Motor neuron (in vitro differentiated cells): ENCODE measurements around the gene HSF2BP. TPM values are rescaled to one million over a fixed set of nuclear protein-coding genes. Genes with fewer than 3 reads are reported as not detected.

Experiments used
- ATAC-seq, 8 experiments: fragments of 200-7000 bp; cut with Tn5 transposase; replicated peaks in 6 of 8; 2 replicates each; pipeline ENCODE4 v1.8.0; 2021; ENCODE audit warnings: mild to moderate bottlenecking in 8 of 8, moderate library complexity in 8 of 8
- H3K27ac ChIP-seq, 2 donors: fragments of 250-450 bp; sonication (Bioruptor Pico); 2 replicates each; pipeline ENCODE4 v1.9.0; 2021; ENCODE audit warnings: antibody characterized with exemption in 2 of 2, mild to moderate bottlenecking in 2 of 2, moderate library complexity in 1 of 2
- H3K4me1 ChIP-seq, 2 donors: fragments of 250-450 bp; sonication (Bioruptor Pico); replicated peaks in 1 of 2; 2 replicates each; pipeline ENCODE4 v1.6.1; 2021; ENCODE audit warnings: antibody characterized with exemption in 2 of 2, mild to moderate bottlenecking in 2 of 2, moderate library complexity in 1 of 2
- H3K4me3 ChIP-seq, 5 donors: fragments of 250-450 bp; sonication (Bioruptor Pico); 2 replicates each; pipeline ENCODE4 v1.9.0; 2021; ENCODE audit warnings: antibody characterized with exemption in 5 of 5, mild to moderate bottlenecking in 5 of 5, moderate library complexity in 4 of 5
- WGBS, 10 experiments: fragments of 450-650 bp; shearing (Covaris generic); methylation state at CpG; one replicate each; pipeline ENCODE4 v1.0.0; 2022; 5-methylcytosine and 5-hydroxymethylcytosine counted together
- in situ Hi-C, 9 experiments: fragments of 400-800 bp; cut with MboI; loops; one replicate each; pipeline ENCODE4 v1.15.0; 2021; ENCODE audit warnings: low sequenced_read_pairs in 9 of 9, low pct_unique_long_range_greater_than_20kb in 2 of 9; ENCODE audit not compliant: unreplicated experiment in 9 of 9
- total RNA-seq, 8 experiments: library from RNA; unstranded; fragments of 300-600 nt; gene quantifications; 2 replicates each; pipeline versions ENCODE4 v1.2.3 to v1.2.4, GENCODE V29; 2022

The HSF2BP gene
- total RNA-seq, 8 experiments from 2014 or later: 0.71 to 2.0 (median 1.1) TPM

GRCh38 chr21:43593078-43593477 is 66.2 kb downstream of the HSF2BP start:
- Histone ChIP-seq H3K4me1 (peaks cover 8 to 14% of the 10 kb centered on the region in 2 donors), H3K4me3 (no peak overlapping the region), H3K27ac (no peak overlapping the region)
- in situ Hi-C loops: no loop called here
- 67 to 100% (median 94%) methylated on average over 2 to 5 of the region's 5 CpGs; no CpG with 5 or more reads in 2 of the 10 experiments for WGBS, 10 experiments
- no peak for ATAC-seq

DNA sequence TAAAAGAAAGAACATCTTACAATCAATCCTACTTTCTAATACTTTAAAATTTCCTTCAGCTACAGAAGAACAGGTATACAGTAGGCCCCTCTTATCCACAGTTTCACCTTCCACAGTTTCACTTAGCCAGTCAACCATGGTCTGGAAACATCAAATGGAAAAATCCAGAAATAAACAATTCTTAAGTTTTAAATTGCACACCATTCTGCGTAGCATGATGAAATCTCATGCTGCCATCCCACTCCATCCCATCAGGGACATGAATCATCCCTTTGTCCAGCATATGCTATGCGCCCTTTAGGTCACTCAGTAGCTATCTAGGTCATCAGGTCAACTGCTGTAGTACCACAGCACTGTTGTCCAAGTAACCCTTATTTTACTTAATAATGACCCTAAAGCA is 67.7 kb downstream of the HSF2BP start:
- ATAC-seq: peak in 4 of 8 experiments; percentile 20 to 63 (median 52)

DNA sequence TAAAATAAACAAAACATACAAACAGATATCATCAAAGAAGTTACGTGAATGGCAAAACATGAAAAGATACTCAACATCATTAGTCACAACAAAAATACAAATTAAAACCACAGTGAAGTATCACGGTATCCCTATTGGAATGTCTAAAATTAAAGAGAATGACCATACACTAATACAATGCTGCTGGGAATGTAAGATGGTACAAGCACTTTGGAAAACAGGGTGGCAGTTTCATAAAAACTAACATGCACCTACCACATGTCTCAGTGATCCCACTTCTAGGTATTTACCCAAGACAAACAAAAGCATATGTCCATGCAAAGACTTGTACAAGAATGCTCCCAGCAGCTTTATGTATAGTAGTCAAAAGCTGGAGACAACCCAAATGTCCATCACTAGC is 69.1 kb downstream of the HSF2BP start:
- Histone ChIP-seq H3K4me3 (no peak overlapping the region), H3K4me1 (peaks cover 14 to 16% of the 10 kb centered on the region in 2 donors), H3K27ac (no peak overlapping the region)
- 38 to 96% (median 83%) methylated on average over 1 to 2 of the region's 2 CpGs; no CpG with 5 or more reads in 1 of the 10 experiments for WGBS, 10 experiments
- in situ Hi-C loops: no loop called here
- peak in 1 of 8 experiments; percentile 49 for ATAC-seq

More for the DNA sequence above, 67.7 kb downstream of the HSF2BP start:
- WGBS, 10 experiments: 62 to 82% (median 71%) methylated on average over 1 to 2 of the region's 2 CpGs; no CpG with 5 or more reads in 2 of the 10 experiments
- Histone ChIP-seq H3K27ac (no peak overlapping the region), H3K4me1 (peaks cover 8 to 14% of the 10 kb centered on the region in 2 donors), H3K4me3 (no peak overlapping the region)
- in situ Hi-C loops: no loop called here

DNA sequence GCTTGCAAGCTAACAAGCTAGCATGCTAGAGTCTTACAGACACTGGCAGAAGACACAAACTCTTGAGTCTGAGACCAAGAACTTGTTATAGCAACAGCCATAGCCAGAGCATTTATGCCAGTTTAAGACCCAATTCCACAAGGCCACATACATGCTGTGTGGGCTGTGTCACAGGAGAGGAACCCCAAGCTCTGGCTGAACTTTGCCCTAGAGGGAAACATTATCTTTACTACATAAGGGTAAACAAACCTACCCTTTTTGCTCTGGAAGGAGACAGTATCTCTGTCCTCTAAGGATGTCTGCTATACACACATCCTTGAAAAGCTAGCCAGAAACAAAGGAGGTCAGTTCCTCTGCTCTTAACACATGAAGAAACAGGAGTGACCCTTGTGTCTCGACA is 70.3 kb downstream of the HSF2BP start:
- WGBS, 10 experiments: 43 to 100% (median 86%) methylated on average over 1 of the region's 1 CpG; no CpG with 5 or more reads in 5 of the 10 experiments
- ATAC-seq: no peak
- in situ Hi-C loops: no loop called here
- Histone ChIP-seq H3K4me3 (no peak overlapping the region), H3K4me1 (peaks cover 14 to 16% of the 10 kb centered on the region in 2 donors), H3K27ac (no peak overlapping the region)

DNA sequence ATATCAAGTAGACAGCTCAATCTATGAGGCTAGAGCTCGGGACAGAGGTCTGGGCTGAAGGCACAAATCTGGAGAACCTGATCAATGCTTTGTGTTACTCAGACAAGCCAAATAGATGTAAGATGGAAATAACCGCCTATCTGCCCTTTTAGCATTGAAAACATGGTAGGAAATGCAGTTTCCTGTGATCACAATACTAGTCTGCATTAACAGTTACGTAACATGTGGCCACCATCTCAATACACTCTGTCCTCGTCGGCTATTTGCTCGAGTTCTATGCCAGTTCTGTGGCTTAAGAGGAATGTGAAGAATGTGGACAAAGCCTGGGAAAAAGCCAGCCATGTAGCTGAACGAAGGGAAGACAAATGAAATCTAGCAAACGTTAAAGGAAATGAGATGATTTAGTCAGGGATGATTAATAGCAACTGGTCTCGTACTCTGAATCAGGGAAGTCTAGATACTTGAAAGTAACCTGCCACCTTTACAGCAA is 73.3 kb downstream of the HSF2BP start:
- Histone ChIP-seq H3K4me1 (peaks cover under 1 to 8% of the 10 kb centered on the region in 2 donors), H3K4me3 (no peak overlapping the region), H3K27ac (no peak overlapping the region)
- ATAC-seq: peak; percentile 57 to 100 (median 91)
- WGBS, 10 experiments: 3 to 70% (median 34%) methylated on average over 2 to 9 of the region's 9 CpGs
- in situ Hi-C loops: no loop called here

DNA sequence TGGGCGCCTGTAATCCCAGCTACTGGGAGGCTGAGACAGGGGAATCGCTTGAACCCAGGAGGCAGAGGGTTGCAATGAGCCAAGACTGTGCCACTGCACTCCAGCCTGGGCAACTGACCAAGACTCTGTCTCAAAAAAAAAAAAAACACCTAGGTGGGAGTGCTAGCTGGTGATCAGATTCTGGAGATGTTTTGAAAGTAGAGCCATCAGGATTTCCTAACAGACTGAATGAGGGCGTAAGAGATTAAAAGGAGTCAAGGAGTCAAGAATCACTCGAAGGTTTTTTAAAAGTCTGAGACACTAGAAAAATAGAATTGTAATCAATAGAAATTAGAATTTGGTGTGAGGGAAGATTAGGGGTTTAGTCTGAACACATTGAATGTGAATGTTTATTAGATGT is 73.8 kb downstream of the HSF2BP start:
- ATAC-seq: no peak
- no peak overlapping the region for H3K4me3 ChIP-seq
- in situ Hi-C loops: no loop called here
- peaks cover 0 to 8% of the 10 kb centered on the region in 2 donors for H3K4me1 ChIP-seq
- H3K27ac ChIP-seq: no peak overlapping the region
- 83 to 100% (median 95%) methylated on average over 1 to 4 of the region's 4 CpGs; no CpG with 5 or more reads in 2 of the 10 experiments for WGBS, 10 experiments

DNA sequence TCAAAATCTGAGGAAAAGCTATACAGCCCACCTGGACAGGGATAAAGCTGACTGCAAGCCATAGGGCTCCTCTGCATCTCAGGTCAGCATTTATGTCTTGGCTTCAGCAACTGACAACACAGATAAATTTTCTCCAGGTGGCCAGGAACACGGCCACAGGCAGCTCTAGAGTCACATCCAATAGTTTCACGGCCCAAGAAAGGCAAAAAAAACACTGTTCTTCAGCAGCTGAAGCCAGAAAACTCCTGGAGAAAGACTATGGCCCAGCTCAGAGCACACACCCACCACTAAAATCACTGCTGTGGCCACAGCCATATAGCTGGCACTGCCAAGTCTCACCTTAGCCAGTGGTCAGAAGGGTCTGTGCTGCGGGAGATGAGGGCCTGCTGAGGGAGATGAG is 77.8 kb downstream of the HSF2BP start:
- in situ Hi-C loops: no loop called here
- Histone ChIP-seq H3K4me1 (peaks cover 0 to 16% of the 10 kb centered on the region in 2 donors), H3K27ac (no peak overlapping the region), H3K4me3 (no peak overlapping the region)
- no peak for ATAC-seq
- 54 to 100% (median 79%) methylated on average over 1 to 2 of the region's 3 CpGs; no CpG with 5 or more reads in 3 of the 10 experiments for WGBS, 10 experiments

DNA sequence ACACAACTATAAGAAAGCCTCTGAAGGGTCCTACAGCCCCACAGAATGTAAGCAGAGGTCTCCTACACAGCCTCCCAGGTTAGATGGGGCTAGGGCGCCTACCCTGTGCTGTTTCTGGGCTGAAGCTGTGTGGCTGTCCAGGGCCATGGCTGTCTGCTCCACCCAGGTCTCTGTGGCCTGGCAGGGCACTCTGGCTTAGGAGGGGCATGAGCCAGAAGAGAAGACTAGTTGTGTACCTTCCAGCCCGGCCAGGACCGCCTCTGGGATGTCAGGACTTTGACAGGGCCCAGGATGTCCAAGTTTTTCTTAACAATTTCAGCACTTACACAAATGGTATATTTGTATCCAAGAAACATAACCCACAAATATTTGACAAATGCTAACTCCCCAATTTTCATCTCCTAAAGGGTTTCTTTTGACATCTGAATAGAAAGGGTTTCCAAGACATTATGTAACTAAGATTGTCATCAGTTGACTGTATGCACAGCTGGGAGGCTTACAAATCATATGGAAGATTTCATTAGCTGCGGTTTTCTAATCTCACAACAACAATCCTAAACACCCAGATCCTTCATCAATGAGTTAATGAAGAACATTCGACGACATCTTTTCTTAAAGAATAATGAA is 80.5 kb downstream of the HSF2BP start:
- ATAC-seq: peak in 2 of 8 experiments; percentile 25 to 64
- in situ Hi-C loops: no loop called here
- Histone ChIP-seq H3K4me1 (peaks cover 0 to 8% of the 10 kb centered on the region in 2 donors), H3K4me3 (no peak overlapping the region), H3K27ac (no peak overlapping the region)
- 0 to 80% (median 62%) methylated on average over 1 to 6 of the region's 6 CpGs; no CpG with 5 or more reads in 2 of the 10 experiments for WGBS, 10 experiments

- WGBS, 10 experiments: 77 to 100% (median 90%) methylated on average over 1 to 3 of the region's 3 CpGs; no CpG with 5 or more reads in 3 of the 10 experiments
- no peak overlapping the region for H3K27ac ChIP-seq
- in situ Hi-C loops: no loop called here
- ATAC-seq: no peak
- no peak overlapping the region for H3K4me3 ChIP-seq
- H3K4me1 ChIP-seq: peaks cover 0 to 8% of the 10 kb centered on the region in 2 donors
These were observed 83.8 kb downstream of the HSF2BP start for GRCh38 chr21:43575473-43575844.

DNA sequence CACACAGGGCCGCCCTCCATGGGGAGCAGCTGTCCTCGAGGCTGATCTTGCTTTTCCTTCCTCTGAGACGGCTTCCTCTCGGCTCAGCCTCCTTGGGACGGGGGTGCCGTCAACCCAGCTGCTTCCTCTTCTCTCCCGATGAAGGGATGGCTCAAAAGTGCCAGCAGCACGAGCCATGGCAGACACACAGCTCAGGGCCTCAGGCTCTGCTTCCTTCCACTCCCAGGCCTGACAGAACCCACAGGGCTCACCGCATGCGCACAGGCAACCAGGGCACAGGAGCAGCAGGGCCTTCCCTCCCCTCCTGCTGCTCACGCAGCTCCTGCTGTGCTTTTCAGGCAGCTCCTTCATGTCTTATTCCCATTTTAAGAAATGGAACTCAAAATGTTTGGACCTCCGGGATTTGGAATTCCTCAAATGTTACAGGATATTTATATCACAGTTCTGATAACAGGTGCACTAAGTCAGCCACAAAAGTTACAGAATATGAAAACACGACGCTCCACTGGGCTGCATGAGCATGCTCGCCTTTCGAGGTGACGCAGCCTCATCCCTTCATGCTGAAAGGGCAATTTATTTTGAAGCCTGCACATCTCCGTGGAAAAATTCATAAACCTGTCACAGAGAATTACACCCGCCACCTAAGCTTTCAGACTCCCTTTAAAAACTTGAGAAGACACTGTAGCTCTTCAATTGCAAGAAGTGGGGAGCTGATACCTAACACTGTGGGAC is 84.4 kb downstream of the HSF2BP start:
- Histone ChIP-seq H3K27ac (no peak overlapping the region), H3K4me1 (peaks cover 0 to 4% of the 10 kb centered on the region in 2 donors), H3K4me3 (no peak overlapping the region)
- WGBS, 10 experiments: 57 to 97% (median 77%) methylated on average over 1 to 17 of the region's 19 CpGs; no CpG with 5 or more reads in 1 of the 10 experiments
- in situ Hi-C loops: no loop called here
- no peak for ATAC-seq

DNA sequence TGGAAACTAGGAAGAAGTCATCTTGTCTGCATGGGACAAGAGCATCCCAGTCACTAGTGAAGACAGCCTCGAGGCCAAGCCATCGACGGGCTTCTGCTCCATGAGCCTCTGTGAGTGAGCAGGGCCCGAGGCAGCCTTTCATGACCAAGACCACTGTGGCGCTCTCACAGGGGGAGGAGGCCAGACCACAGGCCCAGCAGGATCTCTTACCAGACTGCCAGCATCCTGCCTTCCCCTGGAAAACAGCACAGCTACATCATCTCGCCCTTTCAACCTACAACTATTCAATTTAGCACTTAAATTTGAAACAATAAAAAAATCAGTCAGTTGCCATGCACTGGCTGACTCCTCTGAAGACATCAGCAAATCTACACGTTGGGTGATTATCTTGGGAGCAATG is 85.4 kb downstream of the HSF2BP start:
- Histone ChIP-seq H3K4me3 (no peak overlapping the region), H3K27ac (no peak overlapping the region), H3K4me1 (no peaks in the 10 kb centered on the region)
- in situ Hi-C loops: no loop called here
- WGBS, 10 experiments: 43 to 93% (median 81%) methylated on average over 1 to 6 of the region's 7 CpGs; no CpG with 5 or more reads in 3 of the 10 experiments
- ATAC-seq: no peak

DNA sequence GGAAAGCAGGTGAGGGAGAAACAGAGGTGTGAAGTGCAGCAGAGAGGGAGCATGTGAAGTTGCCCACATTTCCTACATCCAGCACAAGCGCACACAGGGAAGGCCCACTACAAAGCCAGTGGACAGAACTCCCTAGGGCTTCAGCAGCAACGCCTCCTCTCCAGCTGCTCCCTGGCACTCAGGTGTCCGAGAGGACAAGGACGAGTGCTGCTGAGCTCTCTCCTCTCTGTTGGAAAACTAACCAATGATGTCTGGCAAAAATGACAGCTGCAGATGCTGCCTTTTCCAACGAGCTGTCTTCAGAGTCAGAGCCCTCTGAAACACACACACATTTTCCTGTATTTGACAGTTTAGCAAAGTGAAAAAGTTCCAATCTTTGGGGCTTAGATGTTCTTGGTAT is 86.8 kb downstream of the HSF2BP start:
- in situ Hi-C loops: no loop called here
- 62 to 100% (median 80%) methylated on average over 1 to 5 of the region's 5 CpGs; no CpG with 5 or more reads in 4 of the 10 experiments for WGBS, 10 experiments
- ATAC-seq: peak in 3 of 8 experiments; percentile 31 to 33 (median 32)

DNA sequence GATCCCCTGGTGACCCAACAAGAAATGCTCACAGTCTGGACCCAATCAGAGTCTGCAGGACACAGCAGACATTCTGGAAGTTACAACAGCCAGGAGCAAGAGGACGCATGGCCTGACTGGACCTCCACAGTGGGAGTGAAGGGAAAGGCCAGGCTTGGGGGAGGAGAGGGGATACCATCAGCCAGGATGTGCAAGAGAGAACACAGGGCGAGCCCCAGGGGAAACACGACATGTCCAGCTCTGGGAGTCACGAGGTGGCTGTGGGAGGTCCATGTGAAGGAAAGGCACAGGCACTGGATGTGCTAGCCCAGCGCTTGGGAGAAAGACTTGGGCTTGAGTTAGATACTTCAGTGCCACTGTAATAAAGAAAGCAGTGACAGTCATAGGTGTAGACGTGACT is 87.3 kb downstream of the HSF2BP start:
- no peak for ATAC-seq
- H3K27ac ChIP-seq: no peak overlapping the region
- no peak overlapping the region for H3K4me3 ChIP-seq
- 40 to 100% (median 80%) methylated on average over 1 to 2 of the region's 6 CpGs; no CpG with 5 or more reads in 7 of the 10 experiments for WGBS, 10 experiments
- in situ Hi-C loops: no loop called here
- no peaks in the 10 kb centered on the region for H3K4me1 ChIP-seq

More for the DNA sequence above, 86.8 kb downstream of the HSF2BP start:
- Histone ChIP-seq H3K27ac (no peak overlapping the region), H3K4me3 (no peak overlapping the region), H3K4me1 (no peaks in the 10 kb centered on the region)
